ENCODE measurements around the gene NECTIN1.
A peak's percentile ranks its signal among the peaks of the same experiment; 100 is the strongest.

NECTIN1 gene

GRCh38 chr11:119728651-119729580 lies at the start of gene NECTIN1:
Gene NECTIN1 (minus strand): TSS chr11:119729200. CDS start chr11:119728553, 647 bp downstream.
- peak; percentile 94 for DNase-seq

GRCh38 chr11:119778391-119779194 lies 49.6 kb upstream of the NECTIN1 start:
- DNase-seq = no peak

- DNase-seq = no peak
These were observed 48.9 kb upstream of the NECTIN1 start for GRCh38 chr11:119777940-119778339.

GRCh38 chr11:119776651-119777050 lies 47.7 kb upstream of the NECTIN1 start:
- no peak for DNase-seq

- no peak for DNase-seq
These were observed 47.1 kb upstream of the NECTIN1 start for GRCh38 chr11:119776031-119776636.

- DNase-seq = peak; percentile 84
These were observed 45.3 kb upstream of the NECTIN1 start for GRCh38 chr11:119774172-119774763.

- DNase-seq = no peak
These were observed 43.8 kb upstream of the NECTIN1 start for GRCh38 chr11:119772641-119773415.

- no peak for DNase-seq
These were observed 43.1 kb upstream of the NECTIN1 start for GRCh38 chr11:119772076-119772475.

- DNase-seq = no peak
These were observed 42.3 kb upstream of the NECTIN1 start for GRCh38 chr11:119771172-119771770.

GRCh38 chr11:119765628-119766027 lies 36.6 kb upstream of the NECTIN1 start:
- DNase-seq = no peak

GRCh38 chr11:119764108-119764868 lies 35.3 kb upstream of the NECTIN1 start:
- DNase-seq = no peak

GRCh38 chr11:119763071-119763728 lies 34.2 kb upstream of the NECTIN1 start:
- DNase-seq = no peak

- no peak for DNase-seq
These were observed 30.9 kb upstream of the NECTIN1 start for GRCh38 chr11:119759747-119760412.

GRCh38 chr11:119759324-119759723 lies 30.3 kb upstream of the NECTIN1 start:
- peak; percentile 95 for DNase-seq

GRCh38 chr11:119758291-119758690 lies 29.3 kb upstream of the NECTIN1 start:
- DNase-seq = no peak

GRCh38 chr11:119757378-119757777 lies 28.4 kb upstream of the NECTIN1 start:
- no peak for DNase-seq

GRCh38 chr11:119756169-119756865 lies 27.3 kb upstream of the NECTIN1 start:
- DNase-seq = no peak

GRCh38 chr11:119755356-119756071 lies 26.5 kb upstream of the NECTIN1 start:
- no peak for DNase-seq

Measured in hematopoietic multipotent progenitor cell treated with erythropoietin and hydrocortisone succinate and interleukin-3 and kit ligand, for 4 days (in vitro differentiated cells).